ENCODE data around the gene TMSB10. TPM values are rescaled to one million over a fixed set of nuclear protein-coding genes. Genes with fewer than 3 reads are reported as not detected.

TMSB10 gene
- total RNA-seq, 1 donor = 3,561 TPM

DNA sequence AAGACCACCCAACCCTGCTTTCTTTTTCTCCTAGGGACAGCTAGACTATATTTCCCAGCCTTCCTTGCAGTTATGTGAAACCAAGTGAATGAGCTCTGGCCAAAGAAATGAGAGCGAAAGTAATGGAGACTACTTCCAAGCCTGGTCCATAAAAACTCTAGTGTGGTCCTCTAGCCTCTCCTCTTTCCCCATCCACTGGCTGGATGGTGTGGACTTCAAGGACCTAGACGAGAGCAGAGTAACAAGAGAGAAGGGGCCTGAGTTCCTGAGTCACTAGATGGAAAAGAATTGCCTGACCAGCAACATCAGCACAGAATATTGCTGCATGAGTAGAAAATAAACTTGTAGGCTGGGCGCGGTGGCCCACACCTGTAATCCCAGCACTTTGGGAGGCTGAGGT lies 2.9 kb upstream of the TMSB10 start:
- DNase-seq (ENCODE audit: low read depth) = no peak
- H3K4me3 ChIP-seq (ENCODE audit: low read depth, low read length) = no peak overlapping the region
- TF ChIP-seq, protein P1, sequence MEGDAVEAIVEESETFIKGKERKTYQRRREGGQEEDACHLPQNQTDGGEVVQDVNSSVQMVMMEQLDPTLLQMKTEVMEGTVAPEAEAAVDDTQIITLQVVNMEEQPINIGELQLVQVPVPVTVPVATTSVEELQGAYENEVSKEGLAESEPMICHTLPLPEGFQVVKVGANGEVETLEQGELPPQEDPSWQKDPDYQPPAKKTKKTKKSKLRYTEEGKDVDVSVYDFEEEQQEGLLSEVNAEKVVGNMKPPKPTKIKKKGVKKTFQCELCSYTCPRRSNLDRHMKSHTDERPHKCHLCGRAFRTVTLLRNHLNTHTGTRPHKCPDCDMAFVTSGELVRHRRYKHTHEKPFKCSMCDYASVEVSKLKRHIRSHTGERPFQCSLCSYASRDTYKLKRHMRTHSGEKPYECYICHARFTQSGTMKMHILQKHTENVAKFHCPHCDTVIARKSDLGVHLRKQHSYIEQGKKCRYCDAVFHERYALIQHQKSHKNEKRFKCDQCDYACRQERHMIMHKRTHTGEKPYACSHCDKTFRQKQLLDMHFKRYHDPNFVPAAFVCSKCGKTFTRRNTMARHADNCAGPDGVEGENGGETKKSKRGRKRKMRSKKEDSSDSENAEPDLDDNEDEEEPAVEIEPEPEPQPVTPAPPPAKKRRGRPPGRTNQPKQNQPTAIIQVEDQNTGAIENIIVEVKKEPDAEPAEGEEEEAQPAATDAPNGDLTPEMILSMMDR (IDR thresholded peaks at IDR 0.05; ENCODE audit: insufficient read depth, low read depth, low read length) = no peak

DNA sequence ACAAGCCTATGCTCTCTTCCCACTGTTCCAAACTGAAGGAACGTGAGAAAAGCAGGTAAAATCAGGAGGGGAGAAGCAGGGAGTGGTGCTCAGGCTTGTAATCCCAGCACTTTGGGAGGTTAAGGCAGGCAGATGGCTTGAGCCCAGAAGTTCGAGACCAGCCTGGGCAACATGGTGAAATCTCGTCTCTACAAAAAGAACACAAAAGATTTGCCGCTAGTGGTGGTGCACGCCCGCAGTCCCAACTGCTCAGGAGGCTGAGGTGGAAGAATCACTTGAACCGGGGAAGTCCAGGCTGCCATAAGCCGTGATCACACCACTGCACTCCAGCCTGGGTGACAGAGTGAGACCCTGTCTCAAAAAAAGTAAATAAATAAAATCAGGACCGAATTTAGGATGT lies 1.3 kb upstream of the TMSB10 start:
- DNase-seq (ENCODE audit: low read depth) = no peak

DNA sequence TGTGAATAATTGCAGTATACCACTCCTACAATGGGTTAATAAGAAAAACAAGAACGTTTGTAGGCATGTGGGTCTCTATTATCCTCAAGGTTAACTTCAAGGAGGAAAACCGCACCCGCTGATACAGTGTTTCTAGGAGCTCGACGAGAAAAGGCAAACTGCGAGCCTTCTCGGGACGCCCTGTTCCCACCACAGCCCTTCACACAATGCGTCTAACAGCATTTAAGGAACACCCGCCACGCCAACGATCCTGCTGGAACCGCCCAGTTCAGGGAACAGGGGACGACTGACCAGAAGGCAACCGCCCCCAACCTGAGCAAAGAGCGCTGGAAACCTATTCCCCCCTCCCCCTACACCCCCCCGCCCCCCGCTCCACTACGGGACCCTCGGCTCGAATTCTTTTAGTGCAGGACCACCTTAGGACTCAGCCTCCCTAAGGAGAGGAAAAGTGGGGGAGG lies 710 bp upstream of the TMSB10 start:
- TF ChIP-seq, protein P1 (IDR thresholded peaks at IDR 0.05; ENCODE audit: insufficient read depth, low read depth, low read length) = no peak
- DNase-seq (ENCODE audit: low read depth) = peak; percentile 72
- H3K4me3 ChIP-seq (ENCODE audit: low read depth, low read length) = peak overlapping the region; percentile 98

More for the DNA sequence above, 1.3 kb upstream of the TMSB10 start:
- TF ChIP-seq, protein P1 (IDR thresholded peaks at IDR 0.05; ENCODE audit: insufficient read depth, low read depth, low read length) = no peak
- no peak overlapping the region for H3K4me3 ChIP-seq (ENCODE audit: low read depth, low read length)

DNA sequence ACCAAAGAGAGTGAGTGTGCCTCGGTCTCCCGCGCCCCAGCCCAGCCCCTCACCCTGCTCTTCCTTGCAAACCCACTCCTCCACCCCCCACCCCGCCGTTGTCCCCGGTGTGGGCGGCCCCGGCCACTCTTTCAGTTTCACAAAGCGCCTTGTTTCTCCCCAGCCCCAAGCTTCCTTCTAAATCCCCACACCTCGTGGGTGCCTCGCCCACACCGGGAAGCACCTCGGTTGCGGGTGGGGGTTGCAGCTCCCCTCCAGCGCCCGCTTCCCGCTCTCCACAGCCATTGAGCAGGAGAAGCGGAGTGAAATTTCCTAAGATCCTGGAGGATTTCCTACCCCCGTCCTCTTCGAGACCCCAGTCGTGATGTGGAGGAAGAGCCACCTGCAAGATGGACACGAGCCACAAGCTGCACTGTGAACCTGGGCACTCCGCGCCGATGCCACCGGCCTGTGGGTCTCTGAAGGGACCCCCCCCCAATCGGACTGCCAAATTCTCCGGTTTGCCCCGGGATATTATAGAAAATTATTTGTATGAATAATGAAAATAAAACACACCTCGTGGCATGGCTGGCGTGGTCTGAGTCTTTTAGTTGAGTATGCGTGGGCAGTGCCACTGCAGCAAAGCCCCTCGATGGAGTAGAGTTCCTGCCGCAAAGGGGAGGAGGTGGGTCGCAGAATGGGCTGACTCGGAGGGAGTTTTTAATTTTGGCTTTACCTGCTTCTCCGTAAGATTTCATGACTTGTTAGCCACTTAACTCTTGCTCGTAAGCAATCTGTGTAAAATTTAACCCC lies 848 bp downstream of the TMSB10 start:
- peak overlapping the region; percentile 98 for H3K4me3 ChIP-seq (ENCODE audit: low read depth, low read length)
- no peak for DNase-seq (ENCODE audit: low read depth)
- TF ChIP-seq, protein P1 (IDR thresholded peaks at IDR 0.05; ENCODE audit: insufficient read depth, low read depth, low read length) = no peak

DNA sequence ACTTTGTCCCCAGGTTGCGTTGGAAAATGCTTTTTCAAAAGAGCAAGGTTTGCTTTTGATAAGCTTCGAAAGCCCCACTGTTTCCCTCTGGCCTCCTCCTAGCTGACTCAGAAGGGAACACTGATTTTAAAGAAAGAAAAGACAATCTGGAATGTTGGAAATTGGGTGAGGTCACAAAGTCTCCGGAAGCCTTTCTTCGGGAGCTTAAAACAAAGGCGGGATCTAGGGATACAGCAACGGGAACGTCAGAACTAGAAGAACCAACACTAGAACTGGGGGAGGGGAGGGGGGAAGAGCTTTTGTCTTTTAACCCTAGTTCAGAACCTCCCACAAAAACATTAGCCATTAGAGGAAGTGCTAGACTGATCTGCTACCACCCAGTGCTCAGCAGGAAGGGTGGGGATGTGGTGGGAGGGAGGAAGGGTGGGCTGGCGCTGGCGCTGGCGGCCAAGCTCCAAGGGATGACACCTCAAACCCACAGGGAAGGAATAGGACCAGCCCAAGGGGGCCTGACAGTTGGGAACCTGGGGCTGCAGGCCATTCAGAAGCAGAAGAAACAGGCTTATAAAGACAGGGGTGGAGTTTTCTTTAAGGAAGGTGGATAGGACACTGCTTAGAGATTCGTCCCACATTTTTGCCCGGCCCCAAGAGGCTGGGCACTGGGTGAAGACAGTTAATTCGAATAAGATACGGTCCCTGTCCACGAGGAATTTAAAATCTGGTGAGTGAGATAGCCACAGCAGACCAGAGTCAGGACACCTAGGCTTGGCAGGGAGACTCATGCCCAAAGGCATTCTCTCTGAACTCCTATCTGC lies 1.7 kb downstream of the TMSB10 start:
- DNase-seq (ENCODE audit: low read depth) = peak; percentile 89
- TF ChIP-seq, protein P1 (IDR thresholded peaks at IDR 0.05; ENCODE audit: insufficient read depth, low read depth, low read length) = no peak
- H3K4me3 ChIP-seq (ENCODE audit: low read depth, low read length) = peak overlapping the region; percentile 98

DNA sequence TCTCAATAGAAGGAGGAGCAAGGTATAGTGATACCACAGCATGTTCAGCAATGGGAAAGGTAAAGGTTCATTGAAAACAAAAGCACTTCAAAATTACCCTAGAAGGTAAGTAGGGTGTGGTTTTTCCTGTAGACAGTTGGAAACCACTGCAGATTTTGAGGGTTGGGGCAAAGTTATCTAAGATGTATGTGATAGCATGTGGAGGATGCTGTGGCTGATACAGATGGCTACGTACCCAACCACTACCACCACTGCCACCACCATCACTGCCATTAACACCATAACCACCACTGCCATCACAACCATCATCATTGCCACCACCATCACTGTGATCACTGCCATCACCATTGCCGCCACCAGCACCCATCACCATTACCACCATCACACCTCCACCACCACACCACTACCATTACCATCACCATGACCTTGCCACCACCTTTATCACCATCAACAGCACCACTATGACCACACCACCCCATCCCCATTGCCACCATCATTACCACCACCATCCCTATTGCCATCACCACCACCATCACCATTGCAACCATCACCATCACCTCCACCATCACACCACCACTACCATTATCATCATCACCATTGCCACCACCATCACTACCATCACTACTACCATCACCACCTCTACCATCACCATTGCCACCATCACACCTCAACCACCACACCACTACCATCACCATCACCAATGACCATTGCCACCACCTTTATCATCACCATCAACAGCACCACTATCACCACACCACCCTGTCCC lies 3.7 kb downstream of the TMSB10 start:
- TF ChIP-seq, protein P1 (IDR thresholded peaks at IDR 0.05; ENCODE audit: insufficient read depth, low read depth, low read length) = no peak
- no peak for DNase-seq (ENCODE audit: low read depth)
- no peak overlapping the region for H3K4me3 ChIP-seq (ENCODE audit: low read depth, low read length)
